Daoy (cell line): ENCODE results near the gene ALG10. TPM values are rescaled to one million over a fixed set of nuclear protein-coding genes. Genes with fewer than 3 reads are reported as not detected.
"Not testable (repeated sequence)": the region's sequence is repeated elsewhere in the genome, so short reads cannot be mapped to it uniquely, and the experiment has no call there.

Experiments used
- DNase-seq: peaks from one replicate; pipeline ENCODE4 v3.0.0-alpha.2; 2015; ENCODE audit warnings: low read depth
- total RNA-seq: library from RNA; depleted of rRNA; stranded (reverse); fragments of >200 nt; shearing (Covaris generic); gene quantifications from 2 replicates; pipeline ENCODE4 v1.2.3, GENCODE V29; 2014; rRNA removed

Gene ALG10
- 6.7 and 10.6 TPM in 2 replicates for total RNA-seq

DNA sequence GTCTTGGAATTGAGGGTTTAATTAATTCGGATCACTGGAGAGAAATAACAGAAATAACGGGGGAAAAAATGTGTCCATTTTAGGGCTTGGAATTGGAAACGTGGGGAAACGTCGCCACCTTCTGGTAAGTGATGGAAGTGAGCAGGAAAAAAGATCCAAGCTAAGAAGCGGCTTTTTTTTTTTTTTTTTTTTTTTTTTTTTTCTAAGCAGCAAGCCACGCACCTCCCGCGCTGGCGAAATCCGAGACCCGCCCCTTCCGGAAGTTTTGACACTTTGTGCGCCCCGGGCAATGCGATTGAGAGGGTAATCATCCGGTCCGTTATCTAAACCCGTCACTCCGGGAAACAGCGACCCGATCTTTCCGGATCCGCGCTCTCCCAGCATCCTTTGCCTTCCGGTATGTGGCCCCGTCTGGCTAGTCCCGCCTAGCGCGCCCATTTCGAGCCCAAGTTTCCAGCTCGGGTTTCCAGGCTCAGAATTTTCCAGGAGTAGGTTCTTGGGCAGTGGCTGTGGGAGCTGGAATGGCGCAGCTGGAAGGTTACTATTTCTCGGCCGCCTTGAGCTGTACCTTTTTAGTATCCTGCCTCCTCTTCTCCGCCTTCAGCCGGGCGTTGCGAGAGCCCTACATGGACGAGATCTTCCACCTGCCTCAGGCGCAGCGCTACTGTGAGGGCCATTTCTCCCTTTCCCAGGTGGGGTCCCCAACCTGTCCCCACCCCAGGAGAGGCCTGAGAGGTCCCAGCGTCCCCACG lies at the start of gene ALG10:
TSS of gene ALG10 (plus strand) at position 418 of the 752 bp plus-strand sequence. CDS start at position 522, 104 bp downstream.
- DNase-seq = peak; percentile 97

DNA sequence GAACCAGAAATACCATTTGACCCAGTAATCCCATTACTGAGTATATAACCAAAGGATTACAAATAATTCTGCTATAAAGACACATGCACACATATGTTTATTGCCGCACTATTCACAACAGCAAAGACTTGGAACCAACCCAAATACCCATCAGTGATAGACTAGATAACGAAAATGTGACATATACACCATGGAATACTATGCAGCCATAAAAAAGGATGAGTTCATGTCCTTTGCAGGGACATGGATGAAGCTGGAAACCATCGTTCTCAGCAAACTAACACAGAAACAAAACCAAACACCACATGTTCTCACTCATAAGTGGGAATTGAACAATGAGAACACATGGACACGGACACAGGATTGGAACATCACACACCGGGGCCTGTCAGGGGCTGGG lies 49.4 kb upstream of the ALG10 start:
- not testable (repeated sequence) for DNase-seq

DNA sequence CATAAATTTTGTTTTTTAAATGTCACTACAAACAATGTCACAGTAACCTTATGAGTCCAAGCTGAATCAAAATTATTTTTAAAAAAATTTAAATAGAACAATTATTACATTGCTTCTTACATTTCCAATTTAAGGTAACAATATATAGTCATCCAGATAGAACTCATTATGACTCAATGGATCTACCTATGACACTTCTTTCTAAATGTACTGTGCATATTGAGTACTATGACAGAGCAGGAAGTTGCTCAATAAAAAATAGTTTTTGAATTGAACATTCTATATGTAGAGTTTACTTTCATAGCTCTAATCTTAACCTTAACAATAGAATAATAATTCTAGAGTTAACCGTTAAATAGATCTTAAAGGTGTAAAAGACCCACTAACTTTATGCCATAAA lies 44.4 kb upstream of the ALG10 start:
- no peak for DNase-seq

DNA sequence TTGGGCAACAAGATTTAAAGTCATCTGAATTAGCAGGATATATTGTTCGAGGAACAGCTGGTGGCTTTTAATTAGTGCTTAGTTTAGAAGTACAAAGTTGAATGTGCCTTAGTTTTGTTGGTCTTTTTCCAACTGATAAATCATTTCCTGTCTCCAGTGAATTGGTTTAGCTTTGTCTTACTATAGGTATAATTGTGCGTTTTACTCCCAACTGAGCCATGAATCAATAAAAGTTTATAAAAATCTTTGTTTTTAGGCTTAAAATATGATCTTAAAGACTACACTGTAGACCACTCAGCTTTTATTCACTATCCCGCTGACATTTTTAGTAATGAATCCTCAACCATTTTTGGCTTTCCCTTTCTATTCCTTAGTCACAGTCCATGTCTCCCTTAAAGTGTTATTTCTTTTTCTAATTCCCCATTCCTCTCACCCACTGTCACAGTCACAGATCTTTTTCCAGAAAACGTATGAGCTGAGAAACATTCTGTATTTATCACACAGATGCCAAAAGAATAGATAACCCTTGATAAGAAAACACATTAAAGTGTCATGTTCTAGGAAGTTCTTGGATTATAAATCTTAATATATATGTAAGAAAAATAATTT lies 34.0 kb upstream of the ALG10 start:
- no peak for DNase-seq

DNA sequence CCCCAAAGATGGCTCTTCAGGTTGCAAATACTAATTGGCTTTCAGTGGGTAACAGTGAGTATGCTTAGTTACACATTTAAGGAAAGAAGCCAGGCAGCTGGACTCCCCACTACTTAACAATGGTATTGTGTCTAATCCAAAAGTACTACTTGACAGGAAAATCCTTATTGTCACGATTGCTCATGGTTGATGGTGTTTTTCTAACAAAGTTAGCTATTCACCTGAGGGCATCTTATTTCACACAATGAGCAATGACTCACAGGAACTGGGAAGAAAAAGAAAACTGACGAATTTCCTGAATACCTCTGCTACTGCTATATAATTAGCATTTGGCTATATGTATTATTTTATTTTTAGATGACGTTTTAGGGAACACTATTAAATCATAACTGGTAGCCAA lies 33.4 kb upstream of the ALG10 start:
- no peak for DNase-seq

DNA sequence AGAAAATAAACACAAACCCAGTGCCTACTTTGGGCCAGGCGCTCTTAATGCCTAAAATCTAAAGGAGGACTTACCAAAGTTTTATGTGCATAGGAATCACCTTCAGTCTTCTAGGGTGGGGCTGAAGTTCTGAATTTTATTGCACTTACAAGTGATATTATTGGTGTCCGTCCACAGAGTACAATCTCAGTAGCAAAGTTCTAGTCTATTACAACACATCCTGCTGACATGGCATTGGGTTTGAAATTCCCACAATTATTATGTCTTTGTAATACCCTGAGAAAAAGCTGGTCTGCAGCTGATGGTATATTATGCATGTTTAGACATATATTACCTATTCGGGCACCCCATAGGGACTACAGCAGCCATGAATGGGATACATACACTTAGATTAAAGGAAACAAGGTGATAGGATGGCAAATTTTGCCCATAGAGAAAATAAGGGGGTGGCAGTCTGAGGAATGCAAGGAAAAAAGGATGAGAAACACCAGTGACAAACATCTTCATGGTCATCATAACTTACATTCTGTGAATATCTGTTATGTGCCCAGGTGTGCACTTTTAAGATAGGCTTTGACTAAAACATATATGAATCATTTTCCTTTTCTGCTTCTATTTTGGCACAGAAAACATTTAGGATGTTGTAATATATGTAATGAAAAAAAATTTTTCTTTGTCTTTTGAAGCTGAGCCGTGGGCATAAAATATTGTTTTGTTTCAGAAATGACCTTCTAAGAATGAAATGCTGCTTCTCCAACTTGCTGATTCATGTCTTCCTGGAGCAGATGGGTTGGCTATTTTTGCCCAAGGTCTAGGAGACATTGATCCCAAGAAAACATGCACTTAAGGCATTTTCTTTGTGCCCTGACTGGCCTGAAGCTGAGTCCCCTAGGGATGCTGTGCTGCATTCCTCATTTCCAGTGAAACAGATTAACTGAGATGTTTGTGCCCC lies 27.2 kb upstream of the ALG10 start:
- no peak for DNase-seq

GRCh38 chr12:34008835-34009234 lies 13.5 kb upstream of the ALG10 start:
- DNase-seq = not testable (repeated sequence)

GRCh38 chr12:34016361-34016760 lies 5.9 kb upstream of the ALG10 start:
- DNase-seq = no peak

DNA sequence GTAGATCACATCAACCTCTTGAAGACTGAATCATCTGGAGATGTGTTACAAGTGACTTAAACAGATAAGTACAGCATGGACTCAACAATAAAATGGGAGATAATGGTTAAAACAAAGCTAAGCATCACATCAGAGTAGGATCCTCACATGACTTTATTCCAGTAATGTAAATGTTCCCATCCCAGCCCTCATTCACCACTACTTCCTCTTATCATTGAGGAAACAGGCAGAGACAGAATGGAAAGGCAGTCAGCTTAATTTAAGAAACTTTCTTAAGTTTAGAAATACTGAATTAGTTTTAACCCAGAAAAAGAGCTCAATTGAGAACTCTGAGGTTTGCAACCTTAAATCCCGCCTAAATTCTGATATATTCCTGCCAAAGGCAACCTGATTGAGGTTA lies 1.2 kb upstream of the ALG10 start:
- DNase-seq = no peak

DNA sequence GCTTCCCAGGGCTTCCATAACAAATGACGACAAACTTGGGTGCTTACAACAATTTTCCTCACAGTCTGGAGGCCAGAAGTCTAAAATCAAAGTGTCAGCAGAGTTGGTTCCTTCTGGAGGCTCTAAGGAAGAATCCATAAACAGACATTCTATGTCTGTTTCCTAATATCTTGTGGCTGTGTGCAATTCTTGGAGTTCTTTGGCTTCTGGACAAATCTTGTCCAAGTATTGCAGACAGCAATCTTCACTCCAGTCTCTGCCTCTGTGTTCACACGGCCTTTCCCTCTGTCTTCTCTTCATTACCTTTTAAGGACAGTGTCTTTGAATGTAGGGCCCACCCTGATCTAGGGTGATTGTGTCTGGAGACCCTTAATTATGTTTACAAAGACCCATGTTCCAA lies 5.4 kb downstream of the ALG10 start:
- not testable (repeated sequence) for DNase-seq

DNA sequence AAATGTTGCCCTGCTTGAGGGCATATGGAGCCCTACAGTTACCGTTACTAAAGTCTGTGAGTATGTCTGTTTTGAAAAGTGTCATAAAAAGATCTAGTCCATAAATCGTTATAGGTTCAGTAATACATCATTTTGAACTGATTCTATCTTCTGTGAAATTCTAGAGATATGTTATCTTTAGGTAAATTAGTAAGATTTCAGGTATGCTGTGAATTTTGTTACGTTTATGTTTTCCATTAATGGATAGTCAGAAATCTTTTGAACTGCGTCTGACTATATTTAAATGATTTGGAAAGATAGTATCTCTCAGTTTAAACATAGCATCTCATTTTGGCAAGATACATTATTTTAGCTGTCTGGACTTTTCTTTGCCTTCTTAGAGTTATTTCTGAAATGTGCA lies 8.3 kb downstream of the ALG10 start:
- DNase-seq = no peak

- peak; percentile 15 for DNase-seq
These were observed 11.5 kb downstream of the ALG10 start for GRCh38 chr12:34033628-34034296.

GRCh38 chr12:34038357-34038756 lies 16.1 kb downstream of the ALG10 start:
- DNase-seq = peak; percentile 6

- no peak for DNase-seq
These were observed 24.3 kb downstream of the ALG10 start for GRCh38 chr12:34046570-34046969.

GRCh38 chr12:34047855-34048254 lies 25.6 kb downstream of the ALG10 start:
- not testable (repeated sequence) for DNase-seq

DNA sequence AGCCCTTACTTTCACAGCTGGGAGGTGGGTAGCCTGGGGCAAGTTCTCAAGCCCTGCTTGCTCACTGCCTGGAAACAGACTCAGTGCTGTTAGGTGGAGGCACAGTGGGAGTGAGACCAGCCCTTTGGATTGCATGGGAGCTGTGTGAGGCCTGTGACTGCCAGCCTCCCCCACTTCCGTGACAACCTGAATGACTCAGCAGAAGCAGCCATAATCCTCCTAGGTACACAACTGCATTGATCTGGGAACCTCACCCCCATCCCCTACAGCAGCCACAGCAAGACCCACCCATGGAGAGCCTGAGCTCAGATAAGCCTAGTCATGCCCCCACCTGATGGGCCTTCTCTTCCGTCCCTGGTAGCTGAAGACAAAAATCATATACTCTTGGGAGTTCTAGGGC lies 26.4 kb downstream of the ALG10 start:
- DNase-seq = no peak

GRCh38 chr12:34051486-34051885 lies 29.2 kb downstream of the ALG10 start:
- no peak for DNase-seq

DNA sequence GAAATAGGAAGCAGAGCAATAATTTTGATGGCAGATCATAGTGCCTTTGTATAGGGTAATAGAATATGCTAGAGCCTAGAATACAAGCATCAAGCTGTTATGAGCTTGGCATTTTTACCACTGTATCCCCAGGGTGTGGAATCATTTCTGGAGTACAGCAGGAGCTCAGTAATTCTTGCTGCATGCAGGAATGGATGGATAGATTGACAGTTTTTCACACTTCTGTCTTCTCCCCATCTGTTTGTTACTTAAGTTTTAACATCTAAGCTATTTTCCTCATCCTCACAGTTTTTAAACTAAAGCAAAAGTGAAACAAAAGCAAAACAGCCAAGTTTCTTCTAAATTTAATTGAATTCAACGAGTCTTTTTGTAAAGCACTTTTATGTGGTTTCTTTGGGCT lies 32.6 kb downstream of the ALG10 start:
- DNase-seq = no peak
